K562 (cell line): ENCODE results near the gene EDARADD. TPM values are rescaled to one million over a fixed set of nuclear protein-coding genes. Genes with fewer than 3 reads are reported as not detected.

Experiments
- BRD9 ChIP-seq: fragments of 450-650 bp; IDR thresholded peaks from 2 replicates; pipeline ENCODE4 v1.6.1; 2018; ENCODE audit warnings: low read depth; ENCODE audit not compliant: partially characterized antibody
- CBX1 ChIP-seq: sonication (generic); IDR thresholded peaks from 2 replicates; pipeline ENCODE4 v1.6.1; 2016; ENCODE audit warnings: antibody characterized with exemption, low read depth, mild to moderate bottlenecking
- CEBPG ChIP-seq, 3 experiments: fragments of 200-800 bp in 1 of 3; sonication (Bioruptor generic) in 1 of 3; sonication (generic) in 1 of 3; formaldehyde crosslinking in 1 of 3; IDR thresholded peaks in 2 of 3; conservative IDR thresholded peaks in 1 of 3; 2 replicates each; pipeline versions ENCODE4 v1.6.1 to v1.8.0; 2016 to 2022; ENCODE audit warnings: missing compliant biosample characterization in 2 of 3, missing genetic modification characterization in 2 of 3, mild to moderate bottlenecking in 1 of 3, missing genetic modification reagents in 1 of 3
- EGR1 ChIP-seq: fragments of 450-650 bp; conservative IDR thresholded peaks from 2 replicates; pipeline ENCODE4 v1.6.1; 2017; ENCODE audit warnings: mild to moderate bottlenecking
- FIP1L1 ChIP-seq: fragments of 200-400 bp; formaldehyde crosslinking; IDR thresholded peaks from 2 replicates; pipeline ENCODE4 v1.6.1; 2018; ENCODE audit warnings: mild to moderate bottlenecking, low read depth, low read length; ENCODE audit not compliant: poor library complexity, severe bottlenecking
- MAZ ChIP-seq, 2 experiments: fragments of 450-650 bp in 1 of 2; sonication (generic) in 1 of 2; formaldehyde crosslinking; IDR thresholded peaks in 1 of 2; conservative IDR thresholded peaks in 1 of 2; 2 replicates each; pipeline versions ENCODE4 v1.4.0 to v1.5.0; 2020; ENCODE audit warnings: mild to moderate bottlenecking in 1 of 2, missing genetic modification reagents in 1 of 2
- MTA3 ChIP-seq: fragments of 450-650 bp; formaldehyde crosslinking; IDR thresholded peaks from 2 replicates; pipeline ENCODE4 v1.6.1; 2017; ENCODE audit warnings: mild to moderate bottlenecking, borderline replicate concordance
- MTF1 ChIP-seq: fragments of 250-450 bp; sonication (Bioruptor Pico); IDR thresholded peaks from 2 replicates; pipeline ENCODE4 v1.9.0; 2021; ENCODE audit warnings: moderate library complexity, mild to moderate bottlenecking, inconsistent platforms, borderline replicate concordance
- NELFE ChIP-seq: IDR thresholded peaks from 2 replicates; pipeline ENCODE4 v1.6.1; 2011; ENCODE audit warnings: mild to moderate bottlenecking; ENCODE audit not compliant: insufficient read depth, insufficient read length
- NFE2 ChIP-seq: IDR thresholded peaks from 2 replicates; pipeline ENCODE4 v1.6.1; 2014; ENCODE audit warnings: antibody characterized with exemption, low read depth
- NKRF ChIP-seq: fragments of 450-650 bp; IDR thresholded peaks from 2 replicates; pipeline ENCODE4 v1.6.1; 2016; ENCODE audit warnings: borderline replicate concordance
- OTX1 ChIP-seq: fragments of 450-650 bp; formaldehyde crosslinking; IDR thresholded peaks from 2 replicates; pipeline ENCODE4 v1.4.0; 2022; ENCODE audit warnings: mild to moderate bottlenecking
- PML ChIP-seq: IDR thresholded peaks from 2 replicates; pipeline ENCODE4 v1.6.1; 2012; ENCODE audit warnings: low read length, inconsistent platforms
- RCOR1 ChIP-seq, 2 experiments: IDR thresholded peaks; 2 replicates each; pipeline ENCODE4 v1.6.1; 2012; ENCODE audit warnings: low read depth in 2 of 2, low read length in 2 of 2, borderline replicate concordance in 1 of 2, improper control_type of control experiment in 1 of 2
- TBL1XR1 ChIP-seq, 2 experiments: IDR thresholded peaks; 2 replicates each; pipeline ENCODE4 v1.6.1; 2012; ENCODE audit warnings: improper control_type of control experiment in 2 of 2, low read length in 2 of 2, mild to moderate bottlenecking in 1 of 2
- ZNF511 ChIP-seq: sonication (generic); formaldehyde crosslinking; IDR thresholded peaks from 2 replicates; pipeline ENCODE4 v1.8.0; 2022; ENCODE audit warnings: mild to moderate bottlenecking, missing genetic modification reagents
- ZNF551 ChIP-seq: fragments of 250-450 bp; sonication (Bioruptor Pico); IDR thresholded peaks from 2 replicates; pipeline ENCODE4 v1.5.0; 2021; ENCODE audit warnings: mild to moderate bottlenecking, moderate library complexity
- polyA plus RNA-seq, 8 experiments: library from polyadenylated mRNA; depleted of rRNA in 4 of 8; stranded (reverse) in 5 of 8; unstranded in 3 of 8; fragments of >200 nt; fragmentation: Nextera tagmentation in 2 of 8; fragmentation: Illumina TruSeq in 1 of 8; extraction: Ambion mirVana in 2 of 8; extraction: Trizol in 1 of 8; gene quantifications; 2 replicates each; pipeline versions ENCODE4 v1.2.1 to v1.2.3, GENCODE V29; 2011 to 2014; ENCODE audit warnings: inconsistent platforms in 1 of 8, missing spikeins in 1 of 8
- total RNA-seq, 7 experiments: library from RNA; depleted of rRNA in 6 of 7; stranded (reverse); fragments of >200 nt in 6 of 7; fragmentation: Illumina TruSeq in 2 of 7; extraction: Trizol in 2 of 7; gene quantifications; 2 replicates each; pipeline versions ENCODE4 v1.2.1 to v1.2.3, GENCODE V29; 2011 to 2021; ENCODE audit warnings: low replicate concordance in 1 of 7
- TF ChIP-seq, protein P1 (sequence below), 2 experiments: IDR thresholded peaks in 1 of 2; conservative IDR thresholded peaks in 1 of 2; 2 replicates each; pipeline ENCODE4 v1.6.1; 2016; ENCODE audit warnings: low read depth in 2 of 2, mild to moderate bottlenecking in 1 of 2, missing compliant biosample characterization in 1 of 2, missing genetic modification characterization in 1 of 2, moderate library complexity in 1 of 2
- TF ChIP-seq, protein P2 (sequence below): fragments of 250-450 bp; sonication (Bioruptor Pico); IDR thresholded peaks from 2 replicates; pipeline ENCODE4 v1.5.1; 2021; ENCODE audit warnings: mild to moderate bottlenecking

The EDARADD gene
- total and polyA plus RNA-seq, 9 of the 15 experiments (the other 6 are each of a cell fraction or from before 2014, with no cell fraction given), result 0.46 to 32.4 (median 20.6) TPM

DNA sequence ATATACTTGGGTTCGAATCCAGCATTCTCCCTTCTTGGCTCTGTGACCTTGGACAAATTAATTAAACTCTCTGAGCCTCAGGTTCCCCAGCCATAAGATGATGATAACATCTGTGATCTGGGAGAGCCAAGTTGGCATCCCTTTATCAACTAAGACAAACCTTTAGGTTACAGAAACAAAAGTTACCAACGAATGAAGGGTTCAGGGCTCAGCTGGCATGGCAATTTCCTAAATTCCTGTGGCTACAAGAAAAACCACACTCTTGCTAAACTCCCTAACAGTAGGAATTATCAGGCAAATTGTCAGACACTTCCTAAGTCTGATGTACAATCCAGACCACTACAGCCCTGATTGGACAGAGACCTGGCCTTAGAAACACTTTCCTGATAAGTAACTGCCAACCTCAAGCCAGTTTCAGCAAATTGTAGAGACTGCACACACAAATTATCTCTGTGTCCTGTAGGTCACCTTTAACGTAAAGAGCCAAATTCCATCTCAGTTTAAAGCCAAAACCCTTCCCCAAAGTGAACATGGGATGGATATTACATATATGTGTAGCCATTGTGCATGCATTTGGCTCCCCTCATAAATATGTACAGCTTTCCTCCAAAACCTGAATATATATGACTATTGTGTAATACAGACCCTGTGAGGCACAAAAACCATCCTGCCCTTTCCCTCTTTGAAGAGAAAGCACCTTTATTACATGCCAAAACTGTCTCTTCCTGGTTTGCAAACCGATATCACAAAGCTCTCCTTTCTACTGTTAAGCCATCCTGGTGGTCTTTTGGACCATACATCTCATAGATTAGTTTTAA, 39.5 kb upstream of the EDARADD start (continued):
- TF ChIP-seq, protein P1, sequence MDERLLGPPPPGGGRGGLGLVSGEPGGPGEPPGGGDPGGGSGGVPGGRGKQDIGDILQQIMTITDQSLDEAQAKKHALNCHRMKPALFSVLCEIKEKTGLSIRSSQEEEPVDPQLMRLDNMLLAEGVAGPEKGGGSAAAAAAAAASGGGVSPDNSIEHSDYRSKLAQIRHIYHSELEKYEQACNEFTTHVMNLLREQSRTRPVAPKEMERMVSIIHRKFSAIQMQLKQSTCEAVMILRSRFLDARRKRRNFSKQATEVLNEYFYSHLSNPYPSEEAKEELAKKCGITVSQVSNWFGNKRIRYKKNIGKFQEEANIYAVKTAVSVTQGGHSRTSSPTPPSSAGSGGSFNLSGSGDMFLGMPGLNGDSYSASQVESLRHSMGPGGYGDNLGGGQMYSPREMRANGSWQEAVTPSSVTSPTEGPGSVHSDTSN (CRISPR knock-in tag; IDR thresholded peaks at IDR 0.05; ENCODE audit: low read depth), result no peak
- TF ChIP-seq, protein P1 (tag; conservative IDR thresholded peaks at IDR 0.05; ENCODE audit: low read depth), result no peak
- TF ChIP-seq, protein P2, sequence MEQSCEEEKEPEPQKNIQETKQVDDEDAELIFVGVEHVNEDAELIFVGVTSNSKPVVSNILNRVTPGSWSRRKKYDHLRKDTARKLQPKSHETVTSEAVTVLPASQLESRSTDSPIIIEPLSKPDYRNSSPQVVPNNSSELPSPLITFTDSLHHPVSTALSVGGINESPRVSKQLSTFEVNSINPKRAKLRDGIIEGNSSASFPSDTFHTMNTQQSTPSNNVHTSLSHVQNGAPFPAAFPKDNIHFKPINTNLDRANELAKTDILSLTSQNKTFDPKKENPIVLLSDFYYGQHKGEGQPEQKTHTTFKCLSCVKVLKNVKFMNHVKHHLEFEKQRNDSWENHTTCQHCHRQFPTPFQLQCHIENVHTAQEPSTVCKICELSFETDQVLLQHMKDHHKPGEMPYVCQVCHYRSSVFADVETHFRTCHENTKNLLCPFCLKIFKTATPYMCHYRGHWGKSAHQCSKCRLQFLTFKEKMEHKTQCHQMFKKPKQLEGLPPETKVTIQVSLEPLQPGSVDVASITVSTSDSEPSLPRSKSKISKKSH (CRISPR knock-in tag), result no peak
- TF ChIP-seq FIP1L1 (no peak), CBX1 (0 out of 2 replicates have a peak, but pooled peaks have one; percentile 73), PML (0 out of 2 replicates have a peak, but pooled peaks have one; percentile 22), MTA3 (0 out of 2 replicates have a peak, but pooled peaks have one; percentile 16), BRD9 (peak; percentile 51), ZNF511 (CRISPR knock-in tag) (no peak), NELFE (no peak), TBL1XR1 (IDR thresholded peaks at IDR 0.05; ENCODE audit: low read length in 2 of 2) (0 out of 4 replicates have a peak, but pooled peaks of 1 of the 2 experiments have one; percentile 53), OTX1 (CRISPR knock-in tag) (no peak), MAZ (CRISPR knock-in tag; conservative IDR thresholded peaks at IDR 0.05 in 1 of 2, IDR thresholded peaks at IDR 0.05 in 1 of 2) (no peak), EGR1 (no peak), NFE2 (peak; percentile 48), NKRF (no peak), MTF1 (CRISPR knock-in tag) (no peak), ZNF551 (no peak), CEBPG (CRISPR knock-in tag; IDR thresholded peaks at IDR 0.05) (0 out of 2 replicates have a peak, but pooled peaks have one; percentile 31), CEBPG (tag; conservative IDR thresholded peaks at IDR 0.05 in 1 of 2, IDR thresholded peaks at IDR 0.05 in 1 of 2) (peak; percentile 68 to 85; a peak in 3 of 4 replicates), RCOR1 (IDR thresholded peaks at IDR 0.05; ENCODE audit: borderline replicate concordance in 1 of 2, low read depth in 2 of 2, low read length in 2 of 2) (peak in 1 of 2 experiments; percentile 88; a peak in 2 of 4 replicates)
